WTC11 (cell line): ENCODE data around the gene LRRC3C. TPM values are rescaled to one million over a fixed set of nuclear protein-coding genes. Genes with fewer than 3 reads are reported as not detected.

Experiments
- ATAC-seq: fragments of 200-7000 bp; cut with Tn5 transposase; 2 replicates; pipeline ENCODE4 v1.10.0; 2021; ENCODE audit warnings: mild to moderate bottlenecking, moderate library complexity
- CTCF ChIA-PET: fragments of 300-600 bp; sonication (Branson Sonifier 250); formaldehyde crosslinking; loops from one replicate; lab custom pipeline; 2021; ENCODE audit warnings: antibody characterized with exemption; lab: Charles Lee
- POLR2A ChIA-PET: fragments of 350-600 bp; sonication (Branson Sonifier 250); formaldehyde crosslinking; loops from one replicate; lab custom pipeline; 2021; ENCODE audit warnings: antibody characterized with exemption; lab: Charles Lee
- DNase-seq: peaks from one replicate; pipeline ENCODE4 v3.0.0; 2021; ENCODE audit warnings: low spot score
- H3K27ac Mint-ChIP-seq: 2 replicates; pipeline ENCODE4 v1.8.0; 2021; ENCODE audit warnings: mixed read lengths
- H3K27me3 Mint-ChIP-seq: 2 replicates; pipeline ENCODE4 v1.8.0; 2021; ENCODE audit warnings: low read depth, mild to moderate bottlenecking, moderate library complexity, mixed read lengths
- H3K36me3 Mint-ChIP-seq: 2 replicates; pipeline ENCODE4 v1.8.0; 2021; ENCODE audit warnings: mixed read lengths
- H3K4me1 Mint-ChIP-seq: 2 replicates; pipeline ENCODE4 v1.8.0; 2022; ENCODE audit warnings: mixed read lengths
- H3K4me3 Mint-ChIP-seq: 2 replicates; pipeline ENCODE4 v1.8.0; 2021; ENCODE audit warnings: mild to moderate bottlenecking, moderate library complexity, mixed read lengths
- H3K9me3 Mint-ChIP-seq: 2 replicates; pipeline ENCODE4 v1.8.0; 2021; ENCODE audit warnings: mixed read lengths
- ATF6 ChIP-seq: sonication (generic); formaldehyde crosslinking; IDR thresholded peaks from 2 replicates; pipeline ENCODE4 v1.8.1; 2023; ENCODE audit warnings: mild to moderate bottlenecking, missing genetic modification reagents
- CREM ChIP-seq: sonication (generic); formaldehyde crosslinking; IDR thresholded peaks from 2 replicates; pipeline ENCODE4 v1.8.1; 2022; ENCODE audit warnings: mild to moderate bottlenecking, missing genetic modification reagents, moderate library complexity
- FOXP4 ChIP-seq: sonication (generic); formaldehyde crosslinking; IDR thresholded peaks from 2 replicates; pipeline ENCODE4 v1.8.0; 2022; ENCODE audit warnings: mild to moderate bottlenecking, missing genetic modification reagents
- GABPB1 ChIP-seq: sonication (generic); formaldehyde crosslinking; IDR thresholded peaks from 2 replicates; pipeline ENCODE4 v1.8.1; 2023; ENCODE audit warnings: mild to moderate bottlenecking, missing genetic modification reagents
- IRF2 ChIP-seq: sonication (generic); formaldehyde crosslinking; IDR thresholded peaks from 2 replicates; pipeline ENCODE4 v1.8.0; 2022; ENCODE audit warnings: low read depth, missing genetic modification reagents, borderline replicate concordance
- MYBL2 ChIP-seq: sonication (generic); formaldehyde crosslinking; IDR thresholded peaks from 2 replicates; pipeline ENCODE4 v1.8.1; 2023; ENCODE audit warnings: mild to moderate bottlenecking, moderate library complexity, missing genetic modification reagents
- RELA ChIP-seq: sonication (generic); formaldehyde crosslinking; IDR thresholded peaks from 2 replicates; pipeline ENCODE4 v1.8.1; 2022; ENCODE audit warnings: missing genetic modification reagents, mild to moderate bottlenecking, borderline replicate concordance
- USF1 ChIP-seq: sonication (generic); formaldehyde crosslinking; IDR thresholded peaks from 2 replicates; pipeline ENCODE4 v1.8.0; 2022; ENCODE audit warnings: mild to moderate bottlenecking, missing genetic modification reagents
- ZNF232 ChIP-seq: sonication (generic); formaldehyde crosslinking; IDR thresholded peaks from 2 replicates; pipeline ENCODE4 v1.8.0; 2022; ENCODE audit warnings: mild to moderate bottlenecking, missing genetic modification reagents
- ZNF423 ChIP-seq: fragments of 250-450 bp; sonication (Bioruptor Pico); IDR thresholded peaks from 2 replicates; pipeline ENCODE4 v2.1.2; 2022; ENCODE audit warnings: mild to moderate bottlenecking, moderate library complexity
- total RNA-seq: library from RNA; stranded (reverse); gene quantifications from 3 replicates; pipeline ENCODE4 v1.2.3, GENCODE V29; 2021
- TF ChIP-seq, protein P1 (sequence below): sonication (generic); formaldehyde crosslinking; IDR thresholded peaks from 2 replicates; pipeline ENCODE4 v1.8.0; 2023; ENCODE audit warnings: missing genetic modification reagents, mild to moderate bottlenecking, borderline replicate concordance
- TF ChIP-seq, protein P2 (sequence below): sonication (generic); formaldehyde crosslinking; IDR thresholded peaks from 2 replicates; pipeline ENCODE4 v1.8.1; 2022; ENCODE audit warnings: mild to moderate bottlenecking, moderate library complexity, missing genetic modification reagents
- TF ChIP-seq, protein P3 (sequence below): fragments of 250-450 bp; sonication (Bioruptor Pico); IDR thresholded peaks from 2 replicates; pipeline ENCODE4 v1.9.0; 2021; ENCODE audit warnings: mild to moderate bottlenecking
- TF ChIP-seq, protein P4 (sequence below): sonication (generic); formaldehyde crosslinking; conservative IDR thresholded peaks from 2 replicates; pipeline ENCODE4 v1.8.1; 2022; ENCODE audit warnings: mild to moderate bottlenecking, missing genetic modification reagents
- TF ChIP-seq, protein P5 (sequence below): fragments of 250-450 bp; sonication (Bioruptor Pico); IDR thresholded peaks from 2 replicates; pipeline ENCODE4 v2.1.2; 2022; ENCODE audit warnings: mild to moderate bottlenecking, moderate library complexity

LRRC3C gene
- total RNA-seq, 1 experiment from 2014 or later, result not detected

GRCh38 chr17:39928858-39929645 lies 1.5 kb downstream of the LRRC3C start (continued):
- no peak for TF ChIP-seq MYBL2
- TF ChIP-seq, all 79 proteins: peak for 0

DNA sequence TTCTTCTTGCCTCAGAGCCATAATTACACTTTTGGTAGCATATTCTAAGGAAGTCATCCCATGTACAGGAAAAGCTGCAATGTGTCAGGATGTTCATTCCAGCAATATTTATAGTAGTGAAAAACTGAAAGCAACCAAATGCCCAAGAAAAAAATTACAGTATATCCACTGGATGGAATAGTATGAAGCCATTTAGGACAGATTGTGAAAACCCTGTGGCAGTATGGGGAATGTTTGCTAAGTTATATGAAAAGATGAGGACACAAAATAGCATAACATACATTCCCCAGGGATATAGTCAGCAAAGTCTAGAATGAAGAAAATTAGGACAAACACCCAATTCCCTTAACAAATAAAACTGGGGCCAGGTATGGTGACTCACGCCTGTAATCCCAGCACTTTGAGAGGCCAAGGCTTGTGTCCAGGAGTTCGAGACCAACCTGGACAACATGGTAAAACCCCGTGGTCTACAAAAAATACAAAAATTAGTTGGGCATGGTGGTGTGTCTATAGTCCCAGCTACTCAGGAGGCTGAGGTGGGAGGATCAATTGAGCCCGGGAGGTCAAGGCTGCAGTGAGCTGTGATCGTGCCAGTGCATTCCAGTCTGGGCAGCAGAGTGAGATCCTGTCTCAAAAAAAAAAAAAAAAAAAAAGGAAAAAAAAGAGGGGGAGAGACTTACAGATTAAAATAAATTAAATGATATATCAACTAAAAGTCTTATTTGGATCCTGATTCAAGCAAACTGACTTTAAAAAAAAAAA lies 2.3 kb downstream of the LRRC3C start:
- H3K9me3 Mint-ChIP-seq, result no peaks in the 10 kb centered on the region
- DNase-seq (no peak), ATAC-seq (no peak)
- H3K27ac Mint-ChIP-seq, result peak overlapping the region; percentile 56; the same call in 1 of the 2 replicates
- no peak overlapping the region for H3K4me3 Mint-ChIP-seq
- CTCF ChIA-PET, result interaction anchor here (0.5 to 0.9 kb wide), 2 partner anchors 127 to 175 kb away, joined by 3 to 4 read pairs; no protein-coding TSS in a partner anchor
- peaks cover 46% of the 10 kb centered on the region for H3K4me1 Mint-ChIP-seq
- no peaks in the 10 kb centered on the region for H3K36me3 Mint-ChIP-seq
- no peak for TF ChIP-seq IRF2
- TF ChIP-seq FOXP4 (CRISPR knock-in tag), result no peak
- no peak for TF ChIP-seq CREM (CRISPR knock-in tag)
- no peak for TF ChIP-seq USF1 (CRISPR knock-in tag)
- TF ChIP-seq, protein P1, sequence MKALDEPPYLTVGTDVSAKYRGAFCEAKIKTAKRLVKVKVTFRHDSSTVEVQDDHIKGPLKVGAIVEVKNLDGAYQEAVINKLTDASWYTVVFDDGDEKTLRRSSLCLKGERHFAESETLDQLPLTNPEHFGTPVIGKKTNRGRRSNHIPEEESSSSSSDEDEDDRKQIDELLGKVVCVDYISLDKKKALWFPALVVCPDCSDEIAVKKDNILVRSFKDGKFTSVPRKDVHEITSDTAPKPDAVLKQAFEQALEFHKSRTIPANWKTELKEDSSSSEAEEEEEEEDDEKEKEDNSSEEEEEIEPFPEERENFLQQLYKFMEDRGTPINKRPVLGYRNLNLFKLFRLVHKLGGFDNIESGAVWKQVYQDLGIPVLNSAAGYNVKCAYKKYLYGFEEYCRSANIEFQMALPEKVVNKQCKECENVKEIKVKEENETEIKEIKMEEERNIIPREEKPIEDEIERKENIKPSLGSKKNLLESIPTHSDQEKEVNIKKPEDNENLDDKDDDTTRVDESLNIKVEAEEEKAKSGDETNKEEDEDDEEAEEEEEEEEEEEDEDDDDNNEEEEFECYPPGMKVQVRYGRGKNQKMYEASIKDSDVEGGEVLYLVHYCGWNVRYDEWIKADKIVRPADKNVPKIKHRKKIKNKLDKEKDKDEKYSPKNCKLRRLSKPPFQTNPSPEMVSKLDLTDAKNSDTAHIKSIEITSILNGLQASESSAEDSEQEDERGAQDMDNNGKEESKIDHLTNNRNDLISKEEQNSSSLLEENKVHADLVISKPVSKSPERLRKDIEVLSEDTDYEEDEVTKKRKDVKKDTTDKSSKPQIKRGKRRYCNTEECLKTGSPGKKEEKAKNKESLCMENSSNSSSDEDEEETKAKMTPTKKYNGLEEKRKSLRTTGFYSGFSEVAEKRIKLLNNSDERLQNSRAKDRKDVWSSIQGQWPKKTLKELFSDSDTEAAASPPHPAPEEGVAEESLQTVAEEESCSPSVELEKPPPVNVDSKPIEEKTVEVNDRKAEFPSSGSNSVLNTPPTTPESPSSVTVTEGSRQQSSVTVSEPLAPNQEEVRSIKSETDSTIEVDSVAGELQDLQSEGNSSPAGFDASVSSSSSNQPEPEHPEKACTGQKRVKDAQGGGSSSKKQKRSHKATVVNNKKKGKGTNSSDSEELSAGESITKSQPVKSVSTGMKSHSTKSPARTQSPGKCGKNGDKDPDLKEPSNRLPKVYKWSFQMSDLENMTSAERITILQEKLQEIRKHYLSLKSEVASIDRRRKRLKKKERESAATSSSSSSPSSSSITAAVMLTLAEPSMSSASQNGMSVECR (CRISPR knock-in tag), result no peak
- TF ChIP-seq RELA, result no peak
- peaks cover 4% of the 10 kb centered on the region; the same call in 1 of the 2 replicates for H3K27me3 Mint-ChIP-seq
- POLR2A ChIA-PET, result no interaction called here

- H3K27me3 Mint-ChIP-seq, result no peaks in the 10 kb centered on the region
- no peaks in the 10 kb centered on the region for H3K36me3 Mint-ChIP-seq
- ChIA-PET POLR2A (no interaction called here), CTCF (no interaction called here)
- no peak overlapping the region for H3K27ac Mint-ChIP-seq
- H3K4me3 Mint-ChIP-seq, result no peak overlapping the region
- H3K9me3 Mint-ChIP-seq, result no peaks in the 10 kb centered on the region
- ATAC-seq, result no peak
- peaks cover 25% of the 10 kb centered on the region for H3K4me1 Mint-ChIP-seq
- no peak for DNase-seq
- TF ChIP-seq GABPB1 (CRISPR knock-in tag), result no peak
- no peak for TF ChIP-seq ZNF423
- TF ChIP-seq, protein P2, sequence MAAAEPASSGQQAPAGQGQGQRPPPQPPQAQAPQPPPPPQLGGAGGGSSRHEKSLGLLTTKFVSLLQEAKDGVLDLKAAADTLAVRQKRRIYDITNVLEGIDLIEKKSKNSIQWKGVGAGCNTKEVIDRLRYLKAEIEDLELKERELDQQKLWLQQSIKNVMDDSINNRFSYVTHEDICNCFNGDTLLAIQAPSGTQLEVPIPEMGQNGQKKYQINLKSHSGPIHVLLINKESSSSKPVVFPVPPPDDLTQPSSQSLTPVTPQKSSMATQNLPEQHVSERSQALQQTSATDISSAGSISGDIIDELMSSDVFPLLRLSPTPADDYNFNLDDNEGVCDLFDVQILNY, result no peak
- TF ChIP-seq ATF6, result no peak
- TF ChIP-seq, protein P3, sequence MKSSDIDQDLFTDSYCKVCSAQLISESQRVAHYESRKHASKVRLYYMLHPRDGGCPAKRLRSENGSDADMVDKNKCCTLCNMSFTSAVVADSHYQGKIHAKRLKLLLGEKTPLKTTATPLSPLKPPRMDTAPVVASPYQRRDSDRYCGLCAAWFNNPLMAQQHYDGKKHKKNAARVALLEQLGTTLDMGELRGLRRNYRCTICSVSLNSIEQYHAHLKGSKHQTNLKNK (CRISPR knock-in tag), result no peak
- TF ChIP-seq, protein P4, sequence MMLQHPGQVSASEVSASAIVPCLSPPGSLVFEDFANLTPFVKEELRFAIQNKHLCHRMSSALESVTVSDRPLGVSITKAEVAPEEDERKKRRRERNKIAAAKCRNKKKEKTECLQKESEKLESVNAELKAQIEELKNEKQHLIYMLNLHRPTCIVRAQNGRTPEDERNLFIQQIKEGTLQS (CRISPR knock-in tag), result no peak
- no peak for TF ChIP-seq ZNF232 (CRISPR knock-in tag)
- TF ChIP-seq, protein P5, sequence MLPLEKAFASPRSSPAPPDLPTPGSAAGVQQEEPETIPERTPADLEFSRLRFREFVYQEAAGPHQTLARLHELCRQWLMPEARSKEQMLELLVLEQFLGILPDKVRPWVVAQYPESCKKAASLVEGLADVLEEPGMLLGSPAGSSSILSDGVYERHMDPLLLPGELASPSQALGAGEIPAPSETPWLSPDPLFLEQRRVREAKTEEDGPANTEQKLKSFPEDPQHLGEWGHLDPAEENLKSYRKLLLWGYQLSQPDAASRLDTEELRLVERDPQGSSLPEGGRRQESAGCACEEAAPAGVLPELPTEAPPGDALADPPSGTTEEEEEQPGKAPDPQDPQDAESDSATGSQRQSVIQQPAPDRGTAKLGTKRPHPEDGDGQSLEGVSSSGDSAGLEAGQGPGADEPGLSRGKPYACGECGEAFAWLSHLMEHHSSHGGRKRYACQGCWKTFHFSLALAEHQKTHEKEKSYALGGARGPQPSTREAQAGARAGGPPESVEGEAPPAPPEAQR, result no peak
These were observed 6.4 kb downstream of the LRRC3C start for GRCh38 chr17:39933912-39934311.
